Astrocyte (in vitro differentiated cells and primary cell): ENCODE results near the gene CTSW. TPM values are rescaled to one million over a fixed set of nuclear protein-coding genes. Genes with fewer than 3 reads are reported as not detected.

Source experiments
- DNase-seq: peaks from one replicate; pipeline ENCODE4 v3.0.0-alpha.2; 2010; ENCODE audit warnings: low read depth
- FAIRE-seq: peaks from 2 replicates; lab custom pipeline; 2011; peaks lifted over from hg19 to GRCh38; lab: Jason Lieb, UNC
- H2AFZ ChIP-seq: 2 replicates; pipeline ENCODE4 v1.6.0; 2012; ENCODE audit warnings: low read depth, low read length, inconsistent platforms
- H3K27ac ChIP-seq: 2 replicates; pipeline ENCODE4 v1.5.1; 2011; ENCODE audit warnings: low read depth, low read length, inconsistent platforms
- H3K27me3 ChIP-seq: 2 replicates; pipeline ENCODE4 v1.6.0; 2011; ENCODE audit warnings: low read length, inconsistent platforms; ENCODE audit not compliant: insufficient read depth
- H3K36me3 ChIP-seq: 2 replicates; pipeline ENCODE4 v1.5.1; 2011; ENCODE audit warnings: low read length, inconsistent platforms; ENCODE audit not compliant: insufficient read depth
- H3K4me1 ChIP-seq: 2 replicates; pipeline ENCODE4 v1.5.1; 2011; ENCODE audit warnings: low read length, inconsistent platforms; ENCODE audit not compliant: insufficient read depth
- H3K4me2 ChIP-seq: 2 replicates; pipeline ENCODE4 v1.6.0; 2012; ENCODE audit warnings: low read length, inconsistent platforms
- H3K4me3 ChIP-seq: 2 replicates; pipeline ENCODE4 v1.5.1; 2011; ENCODE audit warnings: low read depth, mild to moderate bottlenecking, low read length, inconsistent platforms; ENCODE audit not compliant: insufficient read depth
- H3K79me2 ChIP-seq: 2 replicates; pipeline ENCODE4 v1.6.0; 2012; ENCODE audit warnings: mild to moderate bottlenecking, low read length, inconsistent platforms; ENCODE audit not compliant: insufficient read depth
- H3K9ac ChIP-seq: 2 replicates; pipeline ENCODE4 v1.6.0; 2012; ENCODE audit warnings: mild to moderate bottlenecking, low read length, inconsistent platforms
- H3K9me3 ChIP-seq: 2 replicates; pipeline ENCODE4 v1.5.1; 2012; ENCODE audit warnings: low read depth, mild to moderate bottlenecking, low read length, inconsistent platforms; ENCODE audit not compliant: insufficient read depth
- H4K20me1 ChIP-seq: 2 replicates; pipeline ENCODE4 v1.6.0; 2012; ENCODE audit warnings: low read length, inconsistent platforms; ENCODE audit not compliant: insufficient read depth
- H3K27ac Mint-ChIP-seq: one replicate; pipeline ENCODE4 v1.8.0; 2021; ENCODE audit warnings: mild to moderate bottlenecking, mixed read lengths; ENCODE audit not compliant: unreplicated experiment
- H3K27me3 Mint-ChIP-seq: one replicate; pipeline ENCODE4 v1.8.0; 2021; ENCODE audit warnings: low read depth, mixed read lengths; ENCODE audit not compliant: unreplicated experiment
- H3K36me3 Mint-ChIP-seq: one replicate; pipeline ENCODE4 v1.8.0; 2021; ENCODE audit warnings: low read depth, mixed read lengths; ENCODE audit not compliant: unreplicated experiment
- H3K4me1 Mint-ChIP-seq: one replicate; pipeline ENCODE4 v1.8.0; 2021; ENCODE audit warnings: low read depth, mixed read lengths; ENCODE audit not compliant: unreplicated experiment
- H3K4me3 Mint-ChIP-seq: one replicate; pipeline ENCODE4 v1.8.0; 2021; ENCODE audit warnings: mild to moderate bottlenecking, moderate library complexity, mixed read lengths; ENCODE audit not compliant: unreplicated experiment
- H3K9me3 Mint-ChIP-seq: one replicate; pipeline ENCODE4 v1.8.0; 2021; ENCODE audit warnings: mild to moderate bottlenecking, mixed read lengths; ENCODE audit not compliant: unreplicated experiment
- EZH2 ChIP-seq: IDR thresholded peaks from 2 replicates; pipeline ENCODE4 v1.6.1; 2012; ENCODE audit warnings: mild to moderate bottlenecking, low read length, inconsistent platforms; ENCODE audit not compliant: insufficient read depth
- total RNA-seq: library from RNA; stranded (reverse); gene quantifications from 2 replicates; pipeline ENCODE4 v1.2.1, GENCODE V29; 2021
- TF ChIP-seq, protein P1 (sequence below): IDR thresholded peaks from 2 replicates; pipeline ENCODE4 v1.5.1; 2011; ENCODE audit warnings: low read depth, mild to moderate bottlenecking, inconsistent platforms, low read length, moderate library complexity; ENCODE audit not compliant: insufficient read depth

The CTSW gene
- total RNA-seq, 1 donor from 2014 or later, result not detected

DNA sequence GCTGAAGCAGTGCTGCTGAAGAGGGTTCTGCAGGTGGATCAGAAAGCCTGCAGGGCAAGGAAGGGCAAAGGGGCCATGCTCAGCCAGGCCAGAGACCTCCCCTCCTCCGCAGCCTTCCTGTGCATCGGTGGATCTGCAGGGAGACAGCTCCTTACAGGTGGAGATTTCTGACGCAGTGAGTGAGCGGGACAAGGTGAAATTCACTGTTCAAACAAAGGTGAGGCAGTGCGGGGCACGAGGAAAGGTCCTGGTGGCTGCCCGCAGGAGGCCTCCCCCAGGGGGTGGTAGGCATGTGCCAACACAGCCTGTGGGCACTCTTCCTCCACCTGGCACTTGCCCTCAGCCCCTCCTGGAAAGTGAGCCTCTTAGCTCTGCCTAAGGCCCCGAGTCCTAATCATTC lies 30.3 kb upstream of the CTSW start:
- Histone ChIP-seq H3K9ac (no peak overlapping the region), H3K4me2 (no peak overlapping the region), H4K20me1 (peaks cover 39% of the 10 kb centered on the region), H3K4me3 (no peak overlapping the region), H2AFZ (no peak overlapping the region), H3K36me3 (peaks cover 18% of the 10 kb centered on the region), H3K9me3 (no peaks in the 10 kb centered on the region), H3K4me1 (no peaks in the 10 kb centered on the region), H3K79me2 (peaks cover 15% of the 10 kb centered on the region), H3K27me3 (no peaks in the 10 kb centered on the region), H3K27ac (no peak overlapping the region)
- peaks cover 4% of the 10 kb centered on the region for H3K27me3 Mint-ChIP-seq
- TF ChIP-seq, protein P1, sequence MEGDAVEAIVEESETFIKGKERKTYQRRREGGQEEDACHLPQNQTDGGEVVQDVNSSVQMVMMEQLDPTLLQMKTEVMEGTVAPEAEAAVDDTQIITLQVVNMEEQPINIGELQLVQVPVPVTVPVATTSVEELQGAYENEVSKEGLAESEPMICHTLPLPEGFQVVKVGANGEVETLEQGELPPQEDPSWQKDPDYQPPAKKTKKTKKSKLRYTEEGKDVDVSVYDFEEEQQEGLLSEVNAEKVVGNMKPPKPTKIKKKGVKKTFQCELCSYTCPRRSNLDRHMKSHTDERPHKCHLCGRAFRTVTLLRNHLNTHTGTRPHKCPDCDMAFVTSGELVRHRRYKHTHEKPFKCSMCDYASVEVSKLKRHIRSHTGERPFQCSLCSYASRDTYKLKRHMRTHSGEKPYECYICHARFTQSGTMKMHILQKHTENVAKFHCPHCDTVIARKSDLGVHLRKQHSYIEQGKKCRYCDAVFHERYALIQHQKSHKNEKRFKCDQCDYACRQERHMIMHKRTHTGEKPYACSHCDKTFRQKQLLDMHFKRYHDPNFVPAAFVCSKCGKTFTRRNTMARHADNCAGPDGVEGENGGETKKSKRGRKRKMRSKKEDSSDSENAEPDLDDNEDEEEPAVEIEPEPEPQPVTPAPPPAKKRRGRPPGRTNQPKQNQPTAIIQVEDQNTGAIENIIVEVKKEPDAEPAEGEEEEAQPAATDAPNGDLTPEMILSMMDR, result no peak
- TF ChIP-seq EZH2, result no peak
- H3K9me3 Mint-ChIP-seq, result no peaks in the 10 kb centered on the region
- peaks cover 26% of the 10 kb centered on the region for H3K36me3 Mint-ChIP-seq
- peaks cover 25% of the 10 kb centered on the region for H3K4me1 Mint-ChIP-seq
- H3K27ac Mint-ChIP-seq, result no peak overlapping the region
- FAIRE-seq, result no peak
- no peak for DNase-seq
- H3K4me3 Mint-ChIP-seq, result no peak overlapping the region

DNA sequence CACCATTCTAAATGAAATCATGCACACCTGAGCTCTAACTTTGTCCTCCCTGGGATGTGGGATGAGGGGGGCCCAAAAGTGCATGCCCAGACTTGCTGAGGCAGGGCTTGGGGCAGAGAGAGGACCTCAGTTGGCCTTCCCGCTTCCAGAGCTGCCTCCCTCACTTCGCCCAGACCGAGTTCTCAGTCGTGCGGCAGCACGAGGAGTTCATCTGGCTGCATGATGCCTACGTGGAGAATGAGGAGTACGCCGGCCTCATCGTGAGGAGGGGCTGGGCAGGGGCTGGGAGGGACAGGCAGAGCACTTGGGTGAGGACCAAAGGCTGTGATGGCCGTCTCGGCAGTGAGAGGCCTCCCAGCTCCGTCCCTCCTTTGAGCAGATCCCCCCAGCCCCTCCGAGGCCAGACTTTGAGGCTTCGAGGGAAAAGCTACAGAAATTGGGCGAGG lies 29.8 kb upstream of the CTSW start:
- H3K27me3 ChIP-seq, result no peaks in the 10 kb centered on the region
- H2AFZ ChIP-seq, result no peak overlapping the region
- no peak overlapping the region for H3K27ac ChIP-seq
- Mint-ChIP-seq H3K36me3 (peaks cover 30% of the 10 kb centered on the region), H3K4me1 (peaks cover 29% of the 10 kb centered on the region), H3K27me3 (peaks cover 4% of the 10 kb centered on the region), H3K4me3 (no peak overlapping the region), H3K9me3 (no peaks in the 10 kb centered on the region), H3K27ac (no peak overlapping the region)
- peaks cover 22% of the 10 kb centered on the region for H3K36me3 ChIP-seq
- H3K4me2 ChIP-seq, result no peak overlapping the region
- H3K4me1 ChIP-seq, result no peaks in the 10 kb centered on the region
- H3K79me2 ChIP-seq, result peaks cover 19% of the 10 kb centered on the region
- TF ChIP-seq, protein P1, result no peak
- no peak for TF ChIP-seq EZH2
- no peaks in the 10 kb centered on the region for H3K9me3 ChIP-seq
- DNase-seq (no peak), FAIRE-seq (no peak)
- no peak overlapping the region for H3K4me3 ChIP-seq
- peaks cover 43% of the 10 kb centered on the region for H4K20me1 ChIP-seq
- H3K9ac ChIP-seq, result no peak overlapping the region

DNA sequence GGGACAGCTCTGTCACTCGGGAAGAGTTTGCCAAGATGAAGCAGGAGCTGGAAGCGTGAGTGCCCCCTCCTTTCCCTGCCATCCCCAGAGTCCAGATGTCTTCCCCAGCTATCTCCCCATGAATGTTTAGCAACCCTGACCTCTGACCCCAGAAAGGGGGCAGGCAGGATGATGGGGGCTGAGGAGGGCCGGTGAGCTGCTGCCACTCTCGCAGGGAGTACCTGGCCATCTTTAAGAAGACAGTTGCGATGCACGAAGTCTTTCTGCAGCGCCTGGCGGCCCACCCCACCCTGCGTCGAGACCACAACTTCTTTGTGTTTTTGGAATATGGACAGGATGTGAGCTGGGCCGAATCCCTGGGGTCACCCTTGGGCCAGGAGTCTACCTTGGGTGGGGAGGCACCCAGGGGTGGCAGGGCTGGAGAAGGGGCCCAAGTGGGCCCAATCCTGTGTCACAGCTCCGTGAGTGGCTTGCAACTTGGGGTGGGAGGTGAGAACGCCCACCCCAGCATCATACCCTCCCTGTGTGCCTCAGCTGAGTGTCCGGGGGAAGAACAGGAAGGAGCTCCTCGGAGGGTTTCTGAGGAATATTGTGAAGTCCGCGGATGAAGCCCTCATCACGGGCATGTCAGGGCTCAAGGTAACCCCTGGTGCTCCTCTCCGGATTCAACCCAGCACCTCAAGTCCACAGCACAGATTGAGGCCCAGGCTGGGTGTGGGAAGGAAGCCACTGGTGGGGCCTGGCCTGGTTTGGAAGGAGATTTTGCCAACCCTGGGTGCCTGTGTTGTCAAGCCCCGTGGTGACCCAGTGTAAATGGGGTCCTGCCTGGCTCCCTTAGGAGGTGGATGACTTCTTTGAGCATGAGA lies 29.2 kb upstream of the CTSW start:
- Histone ChIP-seq H4K20me1 (peaks cover 50% of the 10 kb centered on the region), H3K4me2 (no peak overlapping the region), H3K9ac (no peak overlapping the region), H3K9me3 (no peaks in the 10 kb centered on the region), H3K27me3 (no peaks in the 10 kb centered on the region), H3K36me3 (peaks cover 24% of the 10 kb centered on the region), H2AFZ (no peak overlapping the region), H3K4me1 (peaks cover 2% of the 10 kb centered on the region), H3K79me2 (peaks cover 25% of the 10 kb centered on the region), H3K27ac (no peak overlapping the region), H3K4me3 (no peak overlapping the region)
- no peak for DNase-seq
- Mint-ChIP-seq H3K27ac (no peak overlapping the region), H3K4me1 (peaks cover 33% of the 10 kb centered on the region), H3K27me3 (peaks cover 4% of the 10 kb centered on the region), H3K4me3 (no peak overlapping the region), H3K9me3 (no peaks in the 10 kb centered on the region), H3K36me3 (peaks cover 32% of the 10 kb centered on the region)
- TF ChIP-seq, protein P1, result no peak
- TF ChIP-seq EZH2, result no peak
- FAIRE-seq, result no peak
